H9 (cell line): ENCODE data around the gene NPS. TPM values are rescaled to one million over a fixed set of nuclear protein-coding genes. Genes with fewer than 3 reads are reported as not detected.

ENCODE experiments used
- DNase-seq: peaks from one replicate; pipeline ENCODE4 v3.0.0-alpha.2; 2017
- H2AFZ ChIP-seq: one replicate; pipeline ENCODE4 v1.6.1; 2013; ENCODE audit warnings: mild to moderate bottlenecking, low read length, control low read depth, moderate library complexity
- H2AK5ac ChIP-seq: 2 replicates; pipeline ENCODE4 v1.6.1; 2013; ENCODE audit warnings: low read length, control low read depth, mixed read lengths; ENCODE audit not compliant: insufficient read length
- H2BK120ac ChIP-seq: one replicate; pipeline ENCODE4 v1.6.1; 2013; ENCODE audit warnings: low read depth, mild to moderate bottlenecking, low read length, control low read depth, inconsistent platforms; ENCODE audit not compliant: poor library complexity, severe bottlenecking
- H2BK12ac ChIP-seq: 2 replicates; pipeline ENCODE4 v1.6.1; 2013; ENCODE audit warnings: low read length, control low read depth, mixed read lengths, low read depth; ENCODE audit not compliant: insufficient read length
- H2BK15ac ChIP-seq: 2 replicates; pipeline ENCODE4 v1.6.1; 2013; ENCODE audit warnings: low read depth, low read length, control low read depth
- H2BK20ac ChIP-seq: one replicate; pipeline ENCODE4 v1.6.1; 2013; ENCODE audit warnings: low read depth, mild to moderate bottlenecking, low read length, control low read depth, inconsistent platforms; ENCODE audit not compliant: poor library complexity, severe bottlenecking
- H2BK5ac ChIP-seq: 2 replicates; pipeline ENCODE4 v1.6.1; 2013; ENCODE audit warnings: low read length, control low read depth, mixed read lengths; ENCODE audit not compliant: insufficient read length
- H3K14ac ChIP-seq: 2 replicates; pipeline ENCODE4 v1.6.1; 2013; ENCODE audit warnings: low read length, control low read depth; ENCODE audit not compliant: insufficient read depth
- H3K18ac ChIP-seq: 2 replicates; pipeline ENCODE4 v1.6.1; 2013; ENCODE audit warnings: low read depth, mild to moderate bottlenecking, mixed read lengths, low read length, control low read depth; ENCODE audit not compliant: insufficient read length
- H3K23ac ChIP-seq: 2 replicates; pipeline ENCODE4 v1.6.1; 2013; ENCODE audit warnings: low read length, control low read depth, mixed read lengths, low read depth; ENCODE audit not compliant: insufficient read length
- H3K23me2 ChIP-seq: 2 replicates; pipeline ENCODE4 v1.6.1; 2013; ENCODE audit warnings: low read depth, mild to moderate bottlenecking, mixed read lengths, low read length, control low read depth; ENCODE audit not compliant: insufficient read length, poor library complexity, severe bottlenecking
- H3K27ac ChIP-seq: 2 replicates; pipeline ENCODE4 v1.5.1; 2013; ENCODE audit warnings: low read length, control low read depth, mixed read lengths, low read depth; ENCODE audit not compliant: insufficient read length
- H3K27me3 ChIP-seq: 2 replicates; pipeline ENCODE4 v1.6.1; 2013; ENCODE audit warnings: low read length, control low read depth, inconsistent platforms; ENCODE audit not compliant: insufficient read depth
- H3K4ac ChIP-seq: 2 replicates; pipeline ENCODE4 v1.6.1; 2013; ENCODE audit warnings: low read depth, mild to moderate bottlenecking, control low read depth, inconsistent platforms, low read length, moderate library complexity
- H3K4me1 ChIP-seq: 2 replicates; pipeline ENCODE4 v1.6.1; 2013; ENCODE audit warnings: low read length, control low read depth, inconsistent platforms; ENCODE audit not compliant: insufficient read depth
- H3K4me2 ChIP-seq: 2 replicates; pipeline ENCODE4 v1.6.1; 2013; ENCODE audit warnings: low read length, control low read depth, mixed read lengths; ENCODE audit not compliant: insufficient read length, insufficient read depth
- H3K56ac ChIP-seq: 2 replicates; pipeline ENCODE4 v1.6.1; 2013; ENCODE audit warnings: low read depth, mild to moderate bottlenecking, mixed read lengths, low read length, control low read depth; ENCODE audit not compliant: insufficient read length
- H3K79me1 ChIP-seq: 2 replicates; pipeline ENCODE4 v1.6.1; 2013; ENCODE audit warnings: low read depth, mild to moderate bottlenecking, moderate library complexity, low read length, control low read depth, inconsistent platforms; ENCODE audit not compliant: insufficient read depth, poor library complexity, severe bottlenecking
- H3K79me2 ChIP-seq: 2 replicates; pipeline ENCODE4 v1.6.1; 2013; ENCODE audit warnings: low read length, control low read depth, inconsistent platforms; ENCODE audit not compliant: insufficient read depth
- H3K9ac ChIP-seq: 2 replicates; pipeline ENCODE4 v1.6.1; 2013; ENCODE audit warnings: low read length, control low read depth, mixed read lengths; ENCODE audit not compliant: insufficient read length; ENCODE audit errors: extremely low read depth
- H3K9me3 ChIP-seq: one replicate; pipeline ENCODE4 v1.6.1; 2013; ENCODE audit warnings: low read depth, low read length, inconsistent platforms; ENCODE audit not compliant: control insufficient read depth
- H3T11ph ChIP-seq: one replicate; pipeline ENCODE4 v1.6.1; 2013; ENCODE audit warnings: mild to moderate bottlenecking, low read length, control low read depth, inconsistent platforms
- H4K20me1 ChIP-seq: one replicate; pipeline ENCODE4 v1.6.1; 2013; ENCODE audit not compliant: control insufficient read depth, insufficient read length, insufficient read depth
- H4K5ac ChIP-seq: 2 replicates; pipeline ENCODE4 v1.6.1; 2013; ENCODE audit warnings: low read depth, mild to moderate bottlenecking, mixed read lengths, low read length, control low read depth; ENCODE audit not compliant: insufficient read length
- H4K8ac ChIP-seq: replicated peaks from 2 replicates; pipeline ENCODE4 v1.6.1; 2013; ENCODE audit warnings: low read length, control low read depth, mixed read lengths, low read depth; ENCODE audit not compliant: insufficient read length
- H4K91ac ChIP-seq: 2 replicates; pipeline ENCODE4 v1.6.1; 2013; ENCODE audit warnings: low read depth, mild to moderate bottlenecking, moderate library complexity, mixed read lengths, low read length, control low read depth; ENCODE audit not compliant: insufficient read length
- H3K27ac Mint-ChIP-seq, 3 experiments: 2 replicates in 2 of 3; 3 replicates in 1 of 3; pipeline ENCODE4 v1.8.0; 2020 to 2021; ENCODE audit warnings: mixed read lengths in 3 of 3, mild to moderate bottlenecking in 1 of 3, moderate library complexity in 1 of 3
- H3K27me3 Mint-ChIP-seq: 2 replicates; pipeline ENCODE4 v1.8.0; 2021; ENCODE audit warnings: low read depth, mild to moderate bottlenecking, moderate library complexity, mixed read lengths
- H3K36me3 Mint-ChIP-seq, 3 experiments: 2 replicates in 2 of 3; 3 replicates in 1 of 3; pipeline ENCODE4 v1.8.0; 2020 to 2021; ENCODE audit warnings: low read depth in 3 of 3, mixed read lengths in 3 of 3; ENCODE audit not compliant: insufficient read depth in 1 of 3
- H3K4me1 Mint-ChIP-seq, 2 experiments: 2 replicates each; pipeline ENCODE4 v1.8.0; 2020; ENCODE audit warnings: mixed read lengths in 2 of 2
- H3K4me3 Mint-ChIP-seq, 2 experiments: 2 replicates in 1 of 2; 3 replicates in 1 of 2; pipeline ENCODE4 v1.8.0; 2020 to 2021; ENCODE audit warnings: mild to moderate bottlenecking in 2 of 2, mixed read lengths in 2 of 2, moderate library complexity in 1 of 2
- H3K9me3 Mint-ChIP-seq, 2 experiments: 2 replicates in 1 of 2; 3 replicates in 1 of 2; pipeline ENCODE4 v1.8.0; 2020; ENCODE audit warnings: mild to moderate bottlenecking in 2 of 2, mixed read lengths in 2 of 2, moderate library complexity in 1 of 2
- WGBS: extraction: QIAGEN DNeasy Blood & Tissue Kit; methylation state at CpG from one replicate; pipeline ENCODE4 v1.1.7; 2013; ENCODE audit warnings: missing lambda C conversion rate, low lambda C conversion rate, mixed read lengths; ENCODE audit not compliant: insufficient read length; ENCODE audit errors: extremely low coverage; 5-methylcytosine and 5-hydroxymethylcytosine counted together
- total RNA-seq: library from RNA; stranded (reverse); gene quantifications from 2 replicates; pipeline ENCODE4 v1.2.1, GENCODE V29; 2021
- TF ChIP-seq, protein P1 (sequence below): fragments of 200-600 bp; sonication (generic); conservative IDR thresholded peaks from 3 replicates; pipeline ENCODE4 v1.8.0; 2021; ENCODE audit warnings: antibody characterized with exemption, mild to moderate bottlenecking

Gene NPS
- total RNA-seq, 1 experiment from 2014 or later = not detected

DNA sequence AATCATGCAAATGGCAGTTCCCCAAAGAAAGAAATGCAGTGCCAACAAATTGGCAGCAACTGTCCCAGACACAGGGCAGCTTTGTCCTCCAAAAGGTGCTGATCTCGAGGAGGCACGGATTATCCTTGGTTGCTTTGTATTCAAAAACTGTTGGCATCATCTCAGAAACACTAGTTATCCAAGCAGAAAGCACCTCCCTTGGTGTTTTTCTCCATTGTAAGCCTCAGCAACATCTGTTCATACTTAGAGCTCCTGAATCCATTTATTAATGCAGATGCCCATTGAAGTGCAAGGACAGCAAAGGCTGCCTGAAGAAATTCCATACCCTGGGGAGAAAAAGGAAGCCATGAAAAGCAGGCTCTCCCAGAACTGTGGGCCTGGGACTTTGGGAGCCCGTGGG is 1.1 kb upstream of the NPS start:
- no peaks in the 10 kb centered on the region for H3K79me2 ChIP-seq
- H2BK12ac ChIP-seq = no peak overlapping the region
- no peak overlapping the region for H2BK5ac ChIP-seq
- H4K5ac ChIP-seq = no peak overlapping the region
- H2BK120ac ChIP-seq = no peak overlapping the region
- no peak overlapping the region for H3K14ac ChIP-seq
- H3K23me2 ChIP-seq = no peaks in the 10 kb centered on the region
- Mint-ChIP-seq H3K4me3 (no peak overlapping the region), H3K4me1 (no peaks in the 10 kb centered on the region), H3K27me3 (peaks cover 4% of the 10 kb centered on the region), H3K27ac (no peak overlapping the region), H3K36me3 (no peaks in the 10 kb centered on the region; a peak in 1 of 7 replicates), H3K9me3 (peaks cover 6 to 12% of the 10 kb centered on the region in 2 experiments; a peak in 4 of 5 replicates)
- H2AFZ ChIP-seq = no peak overlapping the region
- no peaks in the 10 kb centered on the region for H3K9me3 ChIP-seq
- H2AK5ac ChIP-seq = no peak overlapping the region
- H3K23ac ChIP-seq = no peak overlapping the region
- no peak overlapping the region for H3K4ac ChIP-seq
- no peak overlapping the region for H3K18ac ChIP-seq
- no peak overlapping the region for H2BK15ac ChIP-seq
- H3T11ph ChIP-seq = no peak overlapping the region
- TF ChIP-seq, protein P1, sequence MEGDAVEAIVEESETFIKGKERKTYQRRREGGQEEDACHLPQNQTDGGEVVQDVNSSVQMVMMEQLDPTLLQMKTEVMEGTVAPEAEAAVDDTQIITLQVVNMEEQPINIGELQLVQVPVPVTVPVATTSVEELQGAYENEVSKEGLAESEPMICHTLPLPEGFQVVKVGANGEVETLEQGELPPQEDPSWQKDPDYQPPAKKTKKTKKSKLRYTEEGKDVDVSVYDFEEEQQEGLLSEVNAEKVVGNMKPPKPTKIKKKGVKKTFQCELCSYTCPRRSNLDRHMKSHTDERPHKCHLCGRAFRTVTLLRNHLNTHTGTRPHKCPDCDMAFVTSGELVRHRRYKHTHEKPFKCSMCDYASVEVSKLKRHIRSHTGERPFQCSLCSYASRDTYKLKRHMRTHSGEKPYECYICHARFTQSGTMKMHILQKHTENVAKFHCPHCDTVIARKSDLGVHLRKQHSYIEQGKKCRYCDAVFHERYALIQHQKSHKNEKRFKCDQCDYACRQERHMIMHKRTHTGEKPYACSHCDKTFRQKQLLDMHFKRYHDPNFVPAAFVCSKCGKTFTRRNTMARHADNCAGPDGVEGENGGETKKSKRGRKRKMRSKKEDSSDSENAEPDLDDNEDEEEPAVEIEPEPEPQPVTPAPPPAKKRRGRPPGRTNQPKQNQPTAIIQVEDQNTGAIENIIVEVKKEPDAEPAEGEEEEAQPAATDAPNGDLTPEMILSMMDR = no peak
- DNase-seq = no peak
- no peak overlapping the region for H3K27ac ChIP-seq
- H4K8ac ChIP-seq = no peak overlapping the region
- H2BK20ac ChIP-seq = no peak overlapping the region
- no CpG with 5 or more reads among the region's 3 CpGs for WGBS
- no peak overlapping the region for H3K56ac ChIP-seq
- H3K9ac ChIP-seq = no peak overlapping the region
- no peaks in the 10 kb centered on the region for H3K79me1 ChIP-seq
- H3K4me1 ChIP-seq = 0 out of 2 replicates have a peak, but pooled peaks cover 2% of the 10 kb centered on the region
- no peak overlapping the region for H3K4me2 ChIP-seq
- no peak overlapping the region for H4K91ac ChIP-seq
- H3K27me3 ChIP-seq = no peaks in the 10 kb centered on the region
- no peaks in the 10 kb centered on the region for H4K20me1 ChIP-seq
